ENCODE data around the gene PI3. TPM values are rescaled to one million over a fixed set of nuclear protein-coding genes. Genes with fewer than 3 reads are reported as not detected.

Gene PI3
- total and polyA plus RNA-seq, 9 donors = 0.30 to 0.92 TPM; not detected in 7

- Histone ChIP-seq H3K9me3 (no peaks in the 10 kb centered on the region), H3K27ac (no peak overlapping the region), H3K4me3 (no peak overlapping the region), H3K36me3 (no peaks in the 10 kb centered on the region), H3K4me1 (ENCODE audit: insufficient read depth) (no peaks in the 10 kb centered on the region), H3K27me3 (no peaks in the 10 kb centered on the region)
- intact Hi-C loops (cut with DNase I) = no loop called here
- no peak for DNase-seq
- TF ChIP-seq EP300 (IDR thresholded peaks at IDR 0.05) (no peak), CTCF (IDR thresholded peaks at IDR 0.05) (no peak)
Measured at GRCh38 chr20:45223136-45223535, 48.4 kb downstream of the PI3 start.

Other genes starting within 250 kb of the PI3 start
- gene TOMM34, start 214.5 kb upstream of the PI3 start, total RNA-seq = 10 to 100 TPM; 12.3 to 39.8 (median 26.2) TPM
- 10 to 100 TPM; 20.1 to 60.7 TPM for gene TOMM34, start 214.5 kb upstream of the PI3 start, polyA plus RNA-seq
- 10 to 100 TPM; 17.3 to 27.5 (median 19.6) TPM for gene STK4, start 208.4 kb upstream of the PI3 start, total RNA-seq
- 10 to 100 TPM in 1 of 2 donors, 1 to 10 TPM in 1; 8.3 to 25.9 TPM for gene STK4, start 208.4 kb upstream of the PI3 start, polyA plus RNA-seq
- not detected for gene KCNS1, start 73.8 kb upstream of the PI3 start, total RNA-seq
- under 1 TPM; 0.02 to 0.80 TPM for gene KCNS1, start 73.8 kb upstream of the PI3 start, polyA plus RNA-seq
- gene WFDC5, start 59.7 kb upstream of the PI3 start, total RNA-seq = not detected
- not detected for gene WFDC5, start 59.7 kb upstream of the PI3 start, polyA plus RNA-seq
- not detected for gene WFDC12, start 50.4 kb upstream of the PI3 start, total RNA-seq
- gene WFDC12, start 50.4 kb upstream of the PI3 start, polyA plus RNA-seq = not detected
- gene SEMG1, start 32.1 kb downstream of the PI3 start, total RNA-seq = not detected
- not detected for gene SEMG1, start 32.1 kb downstream of the PI3 start, polyA plus RNA-seq
- gene SEMG2, start 46.5 kb downstream of the PI3 start, total RNA-seq = not detected
- gene SEMG2, start 46.5 kb downstream of the PI3 start, polyA plus RNA-seq = not detected
- 100 to 1,000 TPM in 2 of 7 donors, 10 to 100 TPM in 3, 1 to 10 TPM in 1, not detected in 1; 4.0 to 622 (median 33.3) TPM for gene SLPI, start 79.7 kb downstream of the PI3 start, total RNA-seq
- 10 to 100 TPM; 16.6 to 45.5 TPM for gene SLPI, start 79.7 kb downstream of the PI3 start, polyA plus RNA-seq
- under 1 TPM in 2 of 7 donors, not detected in 5; 0.36 to 0.38 TPM for gene RBPJL, start 131.9 kb downstream of the PI3 start, total RNA-seq
- not detected for gene RBPJL, start 131.9 kb downstream of the PI3 start, polyA plus RNA-seq
- gene MATN4, start 133.4 kb downstream of the PI3 start, total RNA-seq = under 1 TPM in 1 of 7 donors, not detected in 6; 0.10 TPM
- not detected for gene MATN4, start 133.4 kb downstream of the PI3 start, polyA plus RNA-seq
- gene SDC4, start 173.5 kb downstream of the PI3 start, total RNA-seq = 100 to 1,000 TPM in 1 of 7 donors, 10 to 100 TPM in 6; 12.9 to 269 (median 45.9) TPM
- gene SDC4, start 173.5 kb downstream of the PI3 start, polyA plus RNA-seq = 10 to 100 TPM; 17.3 to 49.0 TPM
- gene SYS1, start 188.3 kb downstream of the PI3 start, total RNA-seq = 10 to 100 TPM; 29.2 to 69.7 (median 32.8) TPM
- gene SYS1, start 188.3 kb downstream of the PI3 start, polyA plus RNA-seq = 10 to 100 TPM; 33.0 to 47.0 TPM
- gene TP53TG5, start 203.4 kb downstream of the PI3 start, total RNA-seq = under 1 TPM in 2 of 7 donors, not detected in 5; 0.42 to 0.89 TPM
- under 1 TPM in 1 of 2 donors, not detected in 1; 0.02 TPM for gene TP53TG5, start 203.4 kb downstream of the PI3 start, polyA plus RNA-seq
- gene DBNDD2, start 233.4 kb downstream of the PI3 start, total RNA-seq = 10 to 100 TPM; 18.4 to 51.3 (median 31.6) TPM
- 10 to 100 TPM; 36.1 to 63.2 TPM for gene DBNDD2, start 233.4 kb downstream of the PI3 start, polyA plus RNA-seq
- gene PIGT, start 241.2 kb downstream of the PI3 start, total RNA-seq = 10 to 100 TPM; 30.0 to 84.2 (median 69.3) TPM
- gene PIGT, start 241.2 kb downstream of the PI3 start, polyA plus RNA-seq = 100 to 1,000 TPM in 1 of 2 donors, 10 to 100 TPM in 1; 68.1 to 172 TPM